Memory B cell (primary cell): ENCODE data around the gene DCHS1.
A peak's percentile ranks its signal among the peaks of the same experiment; 100 is the strongest.

Experiments used
- ATAC-seq: fragments of 150-1000 bp; cut with Tn5 transposase; 2 replicates; pipeline ENCODE4 v1.10.0; 2021; ENCODE audit warnings: low read depth, mild to moderate bottlenecking, moderate library complexity
- DNase-seq, 2 donors: peaks; one replicate each; pipeline ENCODE4 v3.0.0; 2022; ENCODE audit warnings: low spot score in 2 of 2
- H3K27ac Mint-ChIP-seq: one replicate; pipeline ENCODE4 v1.8.0; 2022; ENCODE audit warnings: mild to moderate bottlenecking, moderate library complexity, mixed read lengths
- H3K27me3 Mint-ChIP-seq: one replicate; pipeline ENCODE4 v1.8.0; 2022; ENCODE audit warnings: mixed read lengths
- H3K36me3 Mint-ChIP-seq: one replicate; pipeline ENCODE4 v1.8.0; 2022; ENCODE audit warnings: mild to moderate bottlenecking, mixed read lengths
- H3K4me1 Mint-ChIP-seq: one replicate; pipeline ENCODE4 v1.8.0; 2022; ENCODE audit warnings: mixed read lengths
- H3K4me3 Mint-ChIP-seq: one replicate; pipeline ENCODE4 v1.8.0; 2022; ENCODE audit warnings: mild to moderate bottlenecking, moderate library complexity, mixed read lengths
- H3K9me3 Mint-ChIP-seq: one replicate; pipeline ENCODE4 v1.8.0; 2022; ENCODE audit warnings: mixed read lengths

Gene DCHS1

GRCh38 chr11:6612213-6613041 lies 43.2 kb downstream of the DCHS1 start, which contains the start of gene TAF10:
TSS of gene TAF10 (minus strand) at chr11:6612216. CDS start at chr11:6612189, 27 bp downstream.
- H3K4me3 Mint-ChIP-seq = peak within 1 kb of the TSS; percentile 90

DNA sequence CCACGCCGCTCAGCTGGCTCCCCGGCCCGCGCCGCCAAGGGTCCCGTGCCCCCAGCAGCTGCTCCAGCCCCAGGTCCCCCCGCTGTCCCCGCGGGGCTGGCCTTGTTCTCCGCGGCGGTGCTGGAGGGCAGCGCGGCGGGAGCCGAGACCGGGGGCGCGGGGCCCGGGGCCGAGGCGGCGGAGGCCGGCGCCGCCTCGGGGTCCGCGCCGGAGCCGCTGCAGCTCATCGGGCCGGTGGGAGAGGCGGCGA lies 43.7 kb downstream of the DCHS1 start:
- DNase-seq = no peak
- Mint-ChIP-seq H3K36me3 (peaks cover 38% of the 10 kb centered on the region), H3K27me3 (no peaks in the 10 kb centered on the region), H3K27ac (no peak overlapping the region), H3K9me3 (no peaks in the 10 kb centered on the region), H3K4me1 (peaks cover 28% of the 10 kb centered on the region), H3K4me3 (peak overlapping the region; percentile 90)
- ATAC-seq = peak; percentile 4

More at GRCh38 chr11:6612213-6613041, 43.2 kb downstream of the DCHS1 start, which contains the start of gene TAF10:
- peaks cover 36% of the 10 kb centered on the region for H3K36me3 Mint-ChIP-seq
- peak; percentile 88 to 91 for DNase-seq
- no peaks in the 10 kb centered on the region for H3K27me3 Mint-ChIP-seq
- H3K4me1 Mint-ChIP-seq = peaks cover 26% of the 10 kb centered on the region
- H3K9me3 Mint-ChIP-seq = no peaks in the 10 kb centered on the region
- ATAC-seq = peak; percentile 82
- H3K27ac Mint-ChIP-seq = no peak within 1 kb of the TSS

DNA sequence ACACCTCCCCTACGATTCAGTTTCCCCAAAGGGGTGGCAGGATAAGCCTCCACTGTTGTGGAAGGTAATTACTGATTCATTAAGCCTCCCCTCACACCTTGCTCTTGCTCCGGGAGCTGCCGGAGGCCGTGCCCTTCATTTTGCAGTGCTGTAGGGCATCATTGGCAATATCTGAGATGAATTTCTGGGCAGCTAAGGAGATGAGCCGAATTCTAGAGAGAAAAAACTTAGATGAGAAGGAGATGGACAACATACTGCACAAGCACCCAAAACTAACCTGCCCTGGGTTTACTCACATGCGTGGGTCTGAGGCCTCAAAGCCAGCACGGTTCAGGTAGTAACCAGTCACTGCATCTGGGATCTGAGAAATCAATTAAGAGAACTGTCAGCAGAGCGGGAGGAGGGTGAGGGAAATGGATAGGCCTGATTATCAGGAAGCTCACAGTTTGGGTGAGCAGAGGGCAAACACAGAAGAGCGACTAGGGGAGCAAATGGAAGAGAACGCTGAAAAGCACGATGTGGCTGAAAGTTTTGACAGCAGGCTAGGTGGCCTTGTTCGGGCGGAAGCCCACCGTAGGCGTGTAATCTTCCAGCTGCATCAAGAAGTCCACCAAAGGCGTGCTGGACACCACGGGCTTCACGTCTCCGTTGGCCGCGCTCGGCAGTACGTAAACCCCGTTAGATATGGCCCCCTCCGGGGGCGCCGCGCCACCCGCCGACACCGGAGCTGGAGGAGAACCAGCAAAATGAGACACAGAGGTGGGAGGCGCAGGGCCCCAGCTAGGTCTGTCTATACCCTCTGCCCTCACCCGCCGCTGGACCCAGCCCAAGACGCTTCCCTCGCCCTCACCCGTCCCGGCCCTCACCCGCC lies 44.3 kb downstream of the DCHS1 start:
- H3K27me3 Mint-ChIP-seq = no peaks in the 10 kb centered on the region
- ATAC-seq = no peak

GRCh38 chr11:6610591-6610990 lies 45.0 kb downstream of the DCHS1 start:
- peaks cover 29% of the 10 kb centered on the region for H3K36me3 Mint-ChIP-seq
- ATAC-seq (no peak), DNase-seq (no peak)
- H3K27ac Mint-ChIP-seq = no peak overlapping the region
- H3K4me3 Mint-ChIP-seq = peak overlapping the region; percentile 90
- peaks cover 27% of the 10 kb centered on the region for H3K4me1 Mint-ChIP-seq
- H3K27me3 Mint-ChIP-seq = no peaks in the 10 kb centered on the region
- no peaks in the 10 kb centered on the region for H3K9me3 Mint-ChIP-seq

More for the DNA sequence above, 44.3 kb downstream of the DCHS1 start:
- Mint-ChIP-seq H3K4me1 (peaks cover 27% of the 10 kb centered on the region), H3K4me3 (peak overlapping the region; percentile 90), H3K36me3 (peaks cover 34% of the 10 kb centered on the region), H3K27ac (no peak overlapping the region), H3K9me3 (no peaks in the 10 kb centered on the region)
- DNase-seq = no peak

- H3K36me3 Mint-ChIP-seq = peaks cover 20% of the 10 kb centered on the region
- DNase-seq = no peak
- no peaks in the 10 kb centered on the region for H3K9me3 Mint-ChIP-seq
- peak overlapping the region; percentile 73 for H3K27ac Mint-ChIP-seq
- no peak for ATAC-seq
- peaks cover 23% of the 10 kb centered on the region for H3K4me1 Mint-ChIP-seq
- no peak overlapping the region for H3K4me3 Mint-ChIP-seq
- no peaks in the 10 kb centered on the region for H3K27me3 Mint-ChIP-seq
Observed at GRCh38 chr11:6609502-6610015, 46.0 kb downstream of the DCHS1 start.

- Mint-ChIP-seq H3K27ac (peak overlapping the region; percentile 73), H3K4me3 (no peak overlapping the region), H3K27me3 (no peaks in the 10 kb centered on the region), H3K36me3 (peaks cover 20% of the 10 kb centered on the region), H3K4me1 (peaks cover 23% of the 10 kb centered on the region), H3K9me3 (no peaks in the 10 kb centered on the region)
- ATAC-seq (no peak), DNase-seq (peak in 1 of 2 donors; percentile 7)
Observed at GRCh38 chr11:6608726-6609501, 46.7 kb downstream of the DCHS1 start.

DNA sequence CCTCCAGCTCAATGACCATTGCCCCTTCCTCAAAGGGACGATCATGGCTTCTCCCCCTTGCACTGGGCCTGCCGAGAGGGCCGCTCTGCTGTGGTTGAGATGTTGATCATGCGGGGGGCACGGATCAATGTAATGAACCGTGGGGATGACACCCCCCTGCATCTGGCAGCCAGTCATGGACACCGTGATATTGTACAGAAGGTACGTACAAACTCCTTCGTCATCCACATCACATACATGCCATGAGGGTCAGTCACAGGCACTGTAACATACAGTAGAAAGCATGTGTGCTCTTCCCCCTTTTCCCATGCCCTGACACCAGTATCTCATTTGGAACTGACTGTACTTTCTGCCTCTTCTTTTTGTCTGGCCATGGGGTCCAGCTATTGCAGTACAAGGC lies 47.6 kb downstream of the DCHS1 start:
- Mint-ChIP-seq H3K4me1 (peaks cover 23% of the 10 kb centered on the region), H3K9me3 (no peaks in the 10 kb centered on the region), H3K36me3 (peaks cover 20% of the 10 kb centered on the region), H3K4me3 (no peak overlapping the region), H3K27me3 (no peaks in the 10 kb centered on the region), H3K27ac (no peak overlapping the region)
- DNase-seq = no peak
- no peak for ATAC-seq

DNA sequence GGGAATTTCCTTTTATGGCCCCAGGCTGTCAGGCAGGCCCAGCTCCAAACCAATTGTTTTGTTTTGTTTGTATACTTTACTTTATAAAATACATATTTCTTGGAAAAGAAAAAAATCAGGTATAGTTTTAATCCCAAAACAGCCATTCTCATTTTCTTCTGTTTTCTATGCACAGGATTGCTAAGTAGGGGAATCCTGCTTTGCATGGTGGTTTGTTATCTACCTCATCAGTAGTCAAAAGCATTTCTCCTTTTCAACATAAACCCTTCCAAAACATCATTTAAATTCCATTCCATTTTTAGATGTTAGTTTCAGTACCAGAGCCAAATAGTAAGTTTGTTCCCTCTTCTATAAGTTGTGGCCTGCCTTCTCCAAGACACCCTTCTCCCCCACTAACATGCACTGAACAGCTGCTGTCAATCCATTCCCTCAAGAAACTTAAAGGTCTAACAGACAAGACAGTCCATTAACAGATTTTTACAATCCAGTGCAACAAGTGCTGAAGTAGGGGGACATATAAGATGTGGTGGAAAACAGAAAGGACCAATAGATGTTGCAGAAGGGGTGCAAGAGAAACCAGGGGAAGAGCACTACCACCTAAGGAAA lies 48.3 kb downstream of the DCHS1 start:
- H3K27ac Mint-ChIP-seq = peak overlapping the region; percentile 81
- DNase-seq (no peak), ATAC-seq (no peak)
- peak overlapping the region; percentile 45 for H3K4me3 Mint-ChIP-seq
- H3K27me3 Mint-ChIP-seq = no peaks in the 10 kb centered on the region
- H3K9me3 Mint-ChIP-seq = no peaks in the 10 kb centered on the region
- H3K36me3 Mint-ChIP-seq = peaks cover 20% of the 10 kb centered on the region
- H3K4me1 Mint-ChIP-seq = peaks cover 23% of the 10 kb centered on the region

DNA sequence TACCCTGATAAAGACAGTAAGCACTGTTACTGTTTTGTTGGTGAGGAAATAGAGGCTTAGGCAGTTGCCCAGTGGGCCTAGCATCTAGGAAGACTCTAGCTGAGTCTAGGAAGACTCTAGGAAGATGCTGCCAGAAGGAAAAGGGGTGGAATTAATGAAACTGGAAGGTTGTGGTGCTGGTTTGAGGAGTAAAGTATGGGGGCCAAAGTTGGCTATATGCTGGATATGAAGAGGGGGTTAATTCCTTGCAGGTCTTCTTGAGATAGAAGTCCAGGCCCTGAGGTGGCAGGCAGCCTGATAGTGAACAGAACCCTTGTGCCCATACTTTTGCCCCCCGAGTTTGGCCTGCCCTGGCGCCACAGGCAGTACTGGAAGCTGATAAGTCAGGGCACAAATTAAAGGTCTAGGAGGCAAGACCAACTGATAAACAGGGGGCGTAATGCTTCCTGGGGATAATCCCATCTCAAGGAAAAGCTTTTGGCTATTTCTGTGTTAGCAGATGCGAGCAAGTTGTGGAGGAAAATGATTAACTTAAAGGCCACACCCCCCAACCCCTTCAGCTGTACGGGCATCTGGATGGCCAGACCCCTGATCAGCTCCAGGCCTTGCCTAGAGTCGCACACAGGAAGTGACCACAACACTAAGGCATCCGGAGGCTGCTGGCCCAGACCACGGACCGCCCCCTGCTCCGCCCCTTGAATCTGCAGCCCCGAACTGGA lies 49.0 kb downstream of the DCHS1 start:
- Mint-ChIP-seq H3K27ac (peak overlapping the region; percentile 81), H3K27me3 (no peaks in the 10 kb centered on the region), H3K9me3 (no peaks in the 10 kb centered on the region), H3K4me1 (peaks cover 28% of the 10 kb centered on the region), H3K36me3 (peaks cover 20% of the 10 kb centered on the region), H3K4me3 (peak overlapping the region; percentile 15)
- DNase-seq (peak in 1 of 2 donors; percentile 18), ATAC-seq (no peak)

DNA sequence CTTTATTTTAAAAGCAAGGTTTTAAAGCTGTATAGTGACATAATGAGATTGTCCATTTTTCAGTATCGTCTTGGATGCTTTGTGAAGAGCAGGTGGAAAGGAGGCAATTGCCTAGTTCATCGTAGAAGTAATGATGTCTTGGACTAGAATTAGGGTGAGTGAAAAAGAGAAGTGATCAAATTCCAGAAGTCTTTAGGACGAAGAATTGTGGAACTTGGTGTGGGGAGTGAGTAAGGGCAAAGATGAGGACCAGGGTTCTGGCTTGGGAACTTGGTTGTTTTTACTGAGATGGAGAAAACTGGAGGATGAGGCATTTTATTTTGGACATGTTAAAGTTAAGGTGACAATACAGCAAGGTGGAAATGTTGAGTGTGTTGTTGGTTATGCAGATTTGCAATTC lies 50.8 kb downstream of the DCHS1 start:
- no peak overlapping the region for H3K27ac Mint-ChIP-seq
- H3K4me1 Mint-ChIP-seq = peaks cover 20% of the 10 kb centered on the region
- no peak overlapping the region for H3K4me3 Mint-ChIP-seq
- no peaks in the 10 kb centered on the region for H3K9me3 Mint-ChIP-seq
- H3K36me3 Mint-ChIP-seq = peaks cover 15% of the 10 kb centered on the region
- H3K27me3 Mint-ChIP-seq = no peaks in the 10 kb centered on the region
- ATAC-seq (no peak), DNase-seq (no peak)

DNA sequence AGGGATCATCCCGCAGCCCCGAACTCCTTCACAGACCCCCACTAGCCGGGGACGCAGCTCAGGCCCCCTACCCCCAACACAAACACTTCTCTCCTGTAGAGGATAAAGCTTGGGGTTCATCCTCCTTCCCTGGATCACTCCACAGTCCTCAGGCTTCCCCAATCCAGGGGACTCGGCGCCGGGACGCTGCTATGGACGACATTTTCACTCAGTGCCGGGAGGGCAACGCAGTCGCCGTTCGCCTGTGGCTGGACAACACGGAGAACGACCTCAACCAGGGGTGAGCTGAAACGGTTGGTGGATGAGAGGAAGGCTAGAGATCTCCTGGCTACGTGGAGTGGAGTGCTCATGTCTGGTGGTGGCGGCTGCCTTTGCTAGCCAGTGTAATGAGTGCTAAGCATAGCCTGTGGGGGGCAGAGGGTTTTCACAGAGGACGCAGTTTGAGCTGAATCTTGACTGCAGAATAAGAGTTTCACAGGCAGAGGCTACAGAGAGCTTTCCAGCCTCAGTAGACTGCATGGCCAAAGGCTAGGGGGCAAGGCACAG lies 51.5 kb downstream of the DCHS1 start:
- no peaks in the 10 kb centered on the region for H3K9me3 Mint-ChIP-seq
- H3K27ac Mint-ChIP-seq = no peak overlapping the region
- ATAC-seq = peak; percentile 63
- DNase-seq = peak; percentile 30 to 52
- H3K27me3 Mint-ChIP-seq = no peaks in the 10 kb centered on the region
- H3K4me3 Mint-ChIP-seq = no peak overlapping the region
- H3K4me1 Mint-ChIP-seq = peaks cover 25% of the 10 kb centered on the region
- H3K36me3 Mint-ChIP-seq = peaks cover 16% of the 10 kb centered on the region

DNA sequence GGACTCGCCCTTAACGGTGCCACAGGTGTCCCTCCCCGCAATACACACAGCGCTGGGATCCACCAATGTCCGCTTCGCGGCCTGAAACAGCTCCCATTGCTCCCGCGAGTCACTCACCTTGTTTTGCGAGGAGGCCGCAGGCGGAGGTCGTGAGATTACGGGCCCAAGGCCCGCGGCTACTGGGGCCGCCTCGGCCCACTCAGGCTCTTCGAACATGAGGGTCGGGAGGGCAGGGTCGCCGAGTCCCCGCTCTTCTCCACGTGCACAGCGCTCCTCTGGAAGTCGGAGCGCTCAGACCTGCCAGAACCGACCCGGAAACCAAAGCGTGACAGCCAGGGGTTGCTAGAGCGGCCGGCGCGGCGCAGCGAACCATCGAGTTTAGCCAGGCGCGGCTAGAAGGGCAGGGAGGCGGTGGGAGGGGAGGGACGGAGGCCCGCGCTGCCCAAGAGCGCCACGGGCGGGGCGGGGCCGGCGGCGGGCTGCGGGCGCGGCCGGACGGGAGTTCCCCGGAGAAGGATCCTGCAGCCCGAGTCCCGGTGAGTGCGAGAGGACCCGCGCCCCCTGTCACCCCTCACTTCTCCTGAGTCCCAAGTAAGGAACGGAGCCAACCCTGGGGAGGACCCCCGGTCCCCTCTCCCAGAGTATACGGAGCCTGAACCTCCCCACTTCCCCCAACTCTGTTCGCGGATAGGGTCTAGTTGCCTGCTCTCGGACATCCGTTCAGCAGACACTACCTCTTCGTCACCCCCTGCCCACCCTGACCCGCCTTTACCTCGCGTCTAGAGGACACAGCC lies 52.1 kb downstream of the DCHS1 start, which contains the start of the genes ILK and RRP8:
TSS of gene ILK (plus strand) at position 488 of the 794 bp plus-strand sequence. CDS start 498 bp downstream, outside the sequence.
TSS of gene RRP8 (minus strand) at position 330 of the 794 bp plus-strand sequence. CDS start at position 216, 114 bp downstream.
- Mint-ChIP-seq H3K36me3 (peaks cover 16% of the 10 kb centered on the region), H3K27me3 (no peaks in the 10 kb centered on the region), H3K9me3 (no peaks in the 10 kb centered on the region), H3K4me3 (no peak within 1 kb of the TSS), H3K4me1 (peaks cover 29% of the 10 kb centered on the region), H3K27ac (no peak within 1 kb of the TSS)
- ATAC-seq = peak; percentile 85
- DNase-seq = peak; percentile 76 to 81
